ENCODE results near the gene RBFOX2.
"Not testable (repeated sequence)": the region's sequence is repeated elsewhere in the genome, so short reads cannot be mapped to it uniquely, and the experiment has no call there.

DNA sequence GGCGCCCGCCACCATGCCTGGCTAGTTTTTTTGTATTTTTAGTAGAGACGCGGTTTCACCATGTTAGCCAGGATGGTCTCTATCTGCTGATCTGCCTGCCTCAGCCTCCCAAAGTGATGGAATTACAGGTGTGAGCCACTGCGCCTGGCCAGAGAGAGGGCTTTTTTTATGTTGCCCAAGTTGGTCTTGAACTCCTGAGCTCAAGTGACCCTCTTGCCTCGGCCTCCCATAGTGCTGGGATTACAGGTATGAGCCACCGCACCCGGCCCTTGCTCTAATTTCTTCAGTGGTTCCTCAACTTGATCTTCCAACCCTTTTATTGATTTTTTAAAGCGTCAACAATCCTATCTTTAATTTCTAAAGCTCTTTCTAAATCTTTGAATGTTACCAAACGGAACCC lies 25.8 kb upstream of the RBFOX2 start:
- not testable (repeated sequence) for TF ChIP-seq EP300, CTCF (IDR thresholded peaks at IDR 0.05)

Data from tibial nerve (tissue), 4 donors.